ENCODE data around the gene IFT20. TPM values are rescaled to one million over a fixed set of nuclear protein-coding genes. Genes with fewer than 3 reads are reported as not detected.

IFT20 gene
- total RNA-seq, 1 experiment from 2014 or later, result 25.4 TPM

DNA sequence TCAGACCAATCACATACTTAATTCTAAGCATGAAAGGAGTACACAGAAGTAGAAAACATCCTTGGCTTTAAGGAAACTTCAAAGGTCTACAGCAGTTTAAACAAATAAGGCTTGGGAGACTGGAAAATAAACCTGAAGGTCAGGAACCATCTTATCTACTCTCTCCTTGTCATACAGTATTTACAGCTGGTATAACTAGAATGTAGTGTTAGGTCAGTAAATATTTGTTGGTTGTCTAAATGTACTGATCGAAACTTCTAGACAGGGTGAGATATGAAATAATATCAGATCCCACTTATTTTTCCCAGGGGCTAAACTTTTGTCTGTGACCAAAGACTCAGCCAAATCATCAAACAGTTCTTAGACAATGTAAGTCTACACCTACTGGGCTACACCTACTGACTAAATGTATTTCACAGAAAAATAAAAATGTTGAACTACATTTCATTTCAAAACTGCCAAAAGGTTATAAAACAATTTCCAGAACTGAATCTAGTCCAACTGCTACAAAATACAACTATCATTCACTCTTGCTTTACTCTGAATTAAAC, 43.4 kb downstream of the IFT20 start:
- DNase-seq (ENCODE audit: low read depth, low spot score) (no peak), ATAC-seq (no peak)
- Histone ChIP-seq H3K36me3 (ENCODE audit: control insufficient read depth, insufficient read depth, low read length) (no peaks in the 10 kb centered on the region), H3K27me3 (ENCODE audit: control insufficient read depth, insufficient read depth, low read length) (no peaks in the 10 kb centered on the region), H3K9me3 (ENCODE audit: control insufficient read depth, insufficient read depth, low read depth, low read length) (no peaks in the 10 kb centered on the region), H3K4me1 (ENCODE audit: control insufficient read depth, insufficient read depth, low read length) (no peaks in the 10 kb centered on the region), H3K27ac (ENCODE audit: low read length) (no peak overlapping the region), H3K4me3 (ENCODE audit: low read depth in 2 of 2, low read length in 2 of 2) (no peak overlapping the region)
- in situ Hi-C loops (cut with HindIII; ENCODE audit: low pct_unique_long_range_greater_than_20kb, low sequenced_read_pairs), result no loop called here
- CTCF ChIA-PET, result no interaction called here
- POLR2A ChIA-PET, result no interaction called here
- no TSS peak for BruUV-seq (replicated peaks)
- TF ChIP-seq, protein P1, sequence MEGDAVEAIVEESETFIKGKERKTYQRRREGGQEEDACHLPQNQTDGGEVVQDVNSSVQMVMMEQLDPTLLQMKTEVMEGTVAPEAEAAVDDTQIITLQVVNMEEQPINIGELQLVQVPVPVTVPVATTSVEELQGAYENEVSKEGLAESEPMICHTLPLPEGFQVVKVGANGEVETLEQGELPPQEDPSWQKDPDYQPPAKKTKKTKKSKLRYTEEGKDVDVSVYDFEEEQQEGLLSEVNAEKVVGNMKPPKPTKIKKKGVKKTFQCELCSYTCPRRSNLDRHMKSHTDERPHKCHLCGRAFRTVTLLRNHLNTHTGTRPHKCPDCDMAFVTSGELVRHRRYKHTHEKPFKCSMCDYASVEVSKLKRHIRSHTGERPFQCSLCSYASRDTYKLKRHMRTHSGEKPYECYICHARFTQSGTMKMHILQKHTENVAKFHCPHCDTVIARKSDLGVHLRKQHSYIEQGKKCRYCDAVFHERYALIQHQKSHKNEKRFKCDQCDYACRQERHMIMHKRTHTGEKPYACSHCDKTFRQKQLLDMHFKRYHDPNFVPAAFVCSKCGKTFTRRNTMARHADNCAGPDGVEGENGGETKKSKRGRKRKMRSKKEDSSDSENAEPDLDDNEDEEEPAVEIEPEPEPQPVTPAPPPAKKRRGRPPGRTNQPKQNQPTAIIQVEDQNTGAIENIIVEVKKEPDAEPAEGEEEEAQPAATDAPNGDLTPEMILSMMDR (IDR thresholded peaks at IDR 0.05), result no peak
- TF ChIP-seq, protein P2, sequence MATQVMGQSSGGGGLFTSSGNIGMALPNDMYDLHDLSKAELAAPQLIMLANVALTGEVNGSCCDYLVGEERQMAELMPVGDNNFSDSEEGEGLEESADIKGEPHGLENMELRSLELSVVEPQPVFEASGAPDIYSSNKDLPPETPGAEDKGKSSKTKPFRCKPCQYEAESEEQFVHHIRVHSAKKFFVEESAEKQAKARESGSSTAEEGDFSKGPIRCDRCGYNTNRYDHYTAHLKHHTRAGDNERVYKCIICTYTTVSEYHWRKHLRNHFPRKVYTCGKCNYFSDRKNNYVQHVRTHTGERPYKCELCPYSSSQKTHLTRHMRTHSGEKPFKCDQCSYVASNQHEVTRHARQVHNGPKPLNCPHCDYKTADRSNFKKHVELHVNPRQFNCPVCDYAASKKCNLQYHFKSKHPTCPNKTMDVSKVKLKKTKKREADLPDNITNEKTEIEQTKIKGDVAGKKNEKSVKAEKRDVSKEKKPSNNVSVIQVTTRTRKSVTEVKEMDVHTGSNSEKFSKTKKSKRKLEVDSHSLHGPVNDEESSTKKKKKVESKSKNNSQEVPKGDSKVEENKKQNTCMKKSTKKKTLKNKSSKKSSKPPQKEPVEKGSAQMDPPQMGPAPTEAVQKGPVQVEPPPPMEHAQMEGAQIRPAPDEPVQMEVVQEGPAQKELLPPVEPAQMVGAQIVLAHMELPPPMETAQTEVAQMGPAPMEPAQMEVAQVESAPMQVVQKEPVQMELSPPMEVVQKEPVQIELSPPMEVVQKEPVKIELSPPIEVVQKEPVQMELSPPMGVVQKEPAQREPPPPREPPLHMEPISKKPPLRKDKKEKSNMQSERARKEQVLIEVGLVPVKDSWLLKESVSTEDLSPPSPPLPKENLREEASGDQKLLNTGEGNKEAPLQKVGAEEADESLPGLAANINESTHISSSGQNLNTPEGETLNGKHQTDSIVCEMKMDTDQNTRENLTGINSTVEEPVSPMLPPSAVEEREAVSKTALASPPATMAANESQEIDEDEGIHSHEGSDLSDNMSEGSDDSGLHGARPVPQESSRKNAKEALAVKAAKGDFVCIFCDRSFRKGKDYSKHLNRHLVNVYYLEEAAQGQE (IDR thresholded peaks at IDR 0.05; ENCODE audit: insufficient read depth in 1 of 2, low read depth in 2 of 2, low read length in 1 of 2), result no peak
- TF ChIP-seq TCF7L2 (IDR thresholded peaks at IDR 0.05; ENCODE audit: low read depth, low read length) (no peak), SIN3A (IDR thresholded peaks at IDR 0.05; ENCODE audit: borderline replicate concordance, insufficient read depth, low read depth, low read length) (no peak), POLR2AphosphoS5 (IDR thresholded peaks at IDR 0.05; ENCODE audit: low read depth, low read length) (no peak)
- intact Hi-C loops (cut with micrococcal nuclease; ENCODE audit: unreplicated experiment), result no loop called here

DNA sequence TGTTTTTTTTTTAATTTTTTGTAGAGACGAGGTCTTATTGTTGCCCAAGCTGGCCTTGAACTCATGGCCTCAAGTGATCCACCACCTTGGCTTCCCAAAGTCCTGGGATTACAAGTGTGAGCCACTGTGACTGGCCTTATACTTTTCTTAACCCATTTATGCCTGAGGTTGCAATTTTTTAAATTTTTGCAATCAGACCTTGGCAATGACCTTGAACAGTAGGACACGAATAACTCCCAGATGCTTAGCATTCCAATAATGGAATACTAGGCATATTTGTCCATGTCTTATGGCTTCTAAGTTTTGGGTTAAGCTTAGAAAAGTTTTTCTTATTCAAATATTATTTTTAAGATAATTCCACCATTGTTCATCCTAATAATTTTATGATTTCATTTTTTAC, 44.6 kb downstream of the IFT20 start:
- POLR2A ChIA-PET, result interaction anchor here (0.7 kb wide), 1 partner anchor 126 kb away, joined by 5 read pairs; no protein-coding TSS in a partner anchor
- no peak for ATAC-seq
- BruUV-seq (replicated peaks), result no TSS peak
- DNase-seq (ENCODE audit: low read depth, low spot score), result no peak
- H3K27ac ChIP-seq (ENCODE audit: low read length), result no peak overlapping the region
- in situ Hi-C loops (cut with HindIII; ENCODE audit: low pct_unique_long_range_greater_than_20kb, low sequenced_read_pairs) (no loop called here), intact Hi-C loops (cut with micrococcal nuclease; ENCODE audit: unreplicated experiment) (no loop called here)
- H3K4me3 ChIP-seq (ENCODE audit: low read depth in 2 of 2, low read length in 2 of 2), result no peak overlapping the region
- CTCF ChIA-PET, result interaction anchor here (0.7 kb wide), 1 partner anchor 212 kb away, joined by 3 read pairs; no protein-coding TSS in a partner anchor
- no peaks in the 10 kb centered on the region for H3K27me3 ChIP-seq (ENCODE audit: control insufficient read depth, insufficient read depth, low read length)
- no peaks in the 10 kb centered on the region for H3K9me3 ChIP-seq (ENCODE audit: control insufficient read depth, insufficient read depth, low read depth, low read length)
- no peaks in the 10 kb centered on the region for H3K4me1 ChIP-seq (ENCODE audit: control insufficient read depth, insufficient read depth, low read length)
- H3K36me3 ChIP-seq (ENCODE audit: control insufficient read depth, insufficient read depth, low read length), result no peaks in the 10 kb centered on the region
- no peak for TF ChIP-seq POLR2AphosphoS5 (IDR thresholded peaks at IDR 0.05; ENCODE audit: low read depth, low read length)
- TF ChIP-seq, protein P1 (IDR thresholded peaks at IDR 0.05), result no peak
- no peak for TF ChIP-seq SIN3A (IDR thresholded peaks at IDR 0.05; ENCODE audit: borderline replicate concordance, insufficient read depth, low read depth, low read length)
- no peak for TF ChIP-seq TCF7L2 (IDR thresholded peaks at IDR 0.05; ENCODE audit: low read depth, low read length)
- TF ChIP-seq, protein P2 (IDR thresholded peaks at IDR 0.05; ENCODE audit: insufficient read depth in 1 of 2, low read depth in 2 of 2, low read length in 1 of 2), result no peak
